ENCODE measurements around the gene JCAD.

DNA sequence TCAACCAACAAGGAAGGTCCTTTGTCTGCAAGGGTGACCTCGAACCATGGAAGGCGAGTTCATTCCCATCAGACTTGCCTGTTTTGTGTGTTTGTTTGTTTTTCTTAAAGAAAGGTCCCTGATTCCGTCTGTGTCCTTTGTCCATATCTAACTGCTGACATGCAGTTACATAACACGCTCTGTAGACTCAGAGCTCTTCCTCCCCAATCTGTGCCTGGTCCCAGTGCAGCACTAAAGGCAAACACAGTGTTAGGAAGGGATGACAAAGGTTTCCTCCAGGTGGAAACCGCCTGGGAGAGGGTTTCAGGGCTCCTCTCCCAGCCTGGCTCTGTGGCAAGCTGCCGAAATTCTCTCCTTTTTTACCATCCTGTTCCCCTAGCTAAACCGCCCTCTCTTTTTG is 13.4 kb downstream of the JCAD start:
- no peak for TF ChIP-seq POLR2AphosphoS5 (IDR thresholded peaks at IDR 0.05)
- no peak for TF ChIP-seq EP300 (IDR thresholded peaks at IDR 0.05)
- TF ChIP-seq, protein P1, sequence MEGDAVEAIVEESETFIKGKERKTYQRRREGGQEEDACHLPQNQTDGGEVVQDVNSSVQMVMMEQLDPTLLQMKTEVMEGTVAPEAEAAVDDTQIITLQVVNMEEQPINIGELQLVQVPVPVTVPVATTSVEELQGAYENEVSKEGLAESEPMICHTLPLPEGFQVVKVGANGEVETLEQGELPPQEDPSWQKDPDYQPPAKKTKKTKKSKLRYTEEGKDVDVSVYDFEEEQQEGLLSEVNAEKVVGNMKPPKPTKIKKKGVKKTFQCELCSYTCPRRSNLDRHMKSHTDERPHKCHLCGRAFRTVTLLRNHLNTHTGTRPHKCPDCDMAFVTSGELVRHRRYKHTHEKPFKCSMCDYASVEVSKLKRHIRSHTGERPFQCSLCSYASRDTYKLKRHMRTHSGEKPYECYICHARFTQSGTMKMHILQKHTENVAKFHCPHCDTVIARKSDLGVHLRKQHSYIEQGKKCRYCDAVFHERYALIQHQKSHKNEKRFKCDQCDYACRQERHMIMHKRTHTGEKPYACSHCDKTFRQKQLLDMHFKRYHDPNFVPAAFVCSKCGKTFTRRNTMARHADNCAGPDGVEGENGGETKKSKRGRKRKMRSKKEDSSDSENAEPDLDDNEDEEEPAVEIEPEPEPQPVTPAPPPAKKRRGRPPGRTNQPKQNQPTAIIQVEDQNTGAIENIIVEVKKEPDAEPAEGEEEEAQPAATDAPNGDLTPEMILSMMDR (IDR thresholded peaks at IDR 0.05), result no peak
- TF ChIP-seq POLR2A (IDR thresholded peaks at IDR 0.05; ENCODE audit: low read depth), result no peak

Data from esophagus muscularis mucosa (tissue), 4 donors.